GM12878 (cell line): ENCODE data around the gene RAD51B. TPM values are rescaled to one million over a fixed set of nuclear protein-coding genes. Genes with fewer than 3 reads are reported as not detected.
A peak's percentile ranks its signal among the peaks of the same experiment; 100 is the strongest.

ENCODE experiments used
- ATAC-seq: fragments of 200-7000 bp; cut with Tn5 transposase; 3 replicates; pipeline ENCODE4 v1.9.1; 2020; ENCODE audit warnings: mild to moderate bottlenecking, moderate library complexity
- BruUV-seq: library from RNA; stranded (reverse); fragments of 400-500 nt; replicated peaks from 2 replicates; lab custom pipeline; 2021; lab: Mats Ljungman, UMichigan
- CTCF ChIA-PET: fragments of 300-600 bp; sonication (Branson Sonifier 250); formaldehyde crosslinking; extraction: SDS; loops from one replicate; lab custom pipeline; 2021; ENCODE audit warnings: inconsistent platforms; lab: Yijun Ruan, JAX
- POLR2A ChIA-PET: fragments of 350-600 bp; formaldehyde crosslinking; extraction: SDS; loops from one replicate; lab custom pipeline; 2021; ENCODE audit warnings: inconsistent platforms; lab: Charles Lee
- RAD21 ChIA-PET: fragments of 300-600 bp; sonication (Branson Sonifier 250); formaldehyde crosslinking; loops from one replicate; lab custom pipeline; 2023; ENCODE audit warnings: antibody characterized with exemption; ENCODE audit not compliant: unreplicated experiment; lab: Charles Lee
- SMC1A ChIA-PET: fragments of 300-600 bp; sonication (Branson Sonifier 250); formaldehyde crosslinking; loops from one replicate; lab custom pipeline; 2023; ENCODE audit not compliant: unreplicated experiment, uncharacterized antibody; lab: Charles Lee
- DNase-seq: peaks from one replicate; pipeline ENCODE4 v3.0.0-alpha.2; 2011; ENCODE audit warnings: low read depth, low spot score
- FAIRE-seq: peaks from 3 replicates; lab custom pipeline; 2011; peaks lifted over from hg19 to GRCh38; lab: Jason Lieb, UNC
- H2AFZ ChIP-seq: 2 replicates; pipeline ENCODE4 v1.6.0; 2011; ENCODE audit warnings: low read depth, low read length, control low read depth; ENCODE audit not compliant: control insufficient read depth
- H3K27ac ChIP-seq: 2 replicates; pipeline ENCODE4 v1.5.1; 2011; ENCODE audit warnings: control low read depth; ENCODE audit not compliant: control insufficient read depth, insufficient read depth
- H3K27me3 ChIP-seq, 2 experiments: replicated peaks in 1 of 2; 2 replicates each; pipeline versions ENCODE4 v1.6.0 to v1.6.1; 2011; ENCODE audit warnings: low read length in 1 of 2; ENCODE audit not compliant: control insufficient read depth in 2 of 2, insufficient read depth in 2 of 2
- H3K36me3 ChIP-seq, 2 experiments: 2 replicates each; pipeline ENCODE4 v1.5.1; 2011; ENCODE audit warnings: low read length in 1 of 2; ENCODE audit not compliant: control insufficient read depth in 2 of 2, insufficient read depth in 2 of 2
- H3K4me1 ChIP-seq: 2 replicates; pipeline ENCODE4 v1.6.1; 2011; ENCODE audit warnings: mild to moderate bottlenecking, low read length, moderate library complexity, mixed read lengths; ENCODE audit not compliant: control insufficient read depth, insufficient read depth
- H3K4me2 ChIP-seq: 2 replicates; pipeline ENCODE4 v1.6.0; 2011; ENCODE audit warnings: control low read depth; ENCODE audit not compliant: control insufficient read depth, insufficient read depth
- H3K4me3 ChIP-seq: fragments of 200-600 bp; sonication (generic); 2 replicates; pipeline ENCODE4 v1.5.1; 2016
- H3K79me2 ChIP-seq: 2 replicates; pipeline ENCODE4 v1.6.0; 2011; ENCODE audit warnings: low read length; ENCODE audit not compliant: control insufficient read depth, insufficient read depth
- H3K9ac ChIP-seq: 2 replicates; pipeline ENCODE4 v1.8.0; 2011; ENCODE audit warnings: low read length, control low read depth, mixed read lengths; ENCODE audit not compliant: control insufficient read depth, insufficient read depth
- H3K9me3 ChIP-seq: replicated peaks from 3 replicates; pipeline ENCODE4 v1.5.1; 2011; ENCODE audit warnings: mild to moderate bottlenecking, low read length; ENCODE audit not compliant: control insufficient read depth, insufficient read depth
- H4K20me1 ChIP-seq: 2 replicates; pipeline ENCODE4 v1.6.0; 2011; ENCODE audit not compliant: control insufficient read depth, insufficient read depth
- BCL11A ChIP-seq: IDR thresholded peaks from 2 replicates; pipeline ENCODE4 v1.6.1; 2011; ENCODE audit warnings: low read depth, low read length
- CEBPB ChIP-seq, 2 experiments: fragments of 150-350 bp in 1 of 2; IDR thresholded peaks; 2 replicates each; pipeline ENCODE4 v1.6.1; 2012 to 2014; ENCODE audit warnings: low read depth in 2 of 2, low read length in 2 of 2, borderline replicate concordance in 1 of 2, inconsistent platforms in 1 of 2
- CREB1 ChIP-seq: IDR thresholded peaks from 2 replicates; pipeline ENCODE4 v1.6.1; 2012; ENCODE audit warnings: low read depth, mild to moderate bottlenecking, inconsistent platforms
- EGR1 ChIP-seq, 2 experiments: IDR thresholded peaks; 1 replicate in 1 of 2; 2 replicates in 1 of 2; pipeline ENCODE4 v1.6.1; 2011 to 2012; ENCODE audit warnings: low read depth in 2 of 2, low read length in 2 of 2, borderline replicate concordance in 1 of 2, mild to moderate bottlenecking in 1 of 2, moderate library complexity in 1 of 2
- ETV6 ChIP-seq, 2 experiments: fragments of 450-650 bp in 1 of 2; IDR thresholded peaks in 1 of 2; conservative IDR thresholded peaks in 1 of 2; 2 replicates each; pipeline ENCODE4 v1.6.1; 2014; ENCODE audit warnings: antibody characterized with exemption in 1 of 2, borderline replicate concordance in 1 of 2, low read depth in 1 of 2, mild to moderate bottlenecking in 1 of 2, moderate library complexity in 1 of 2
- FOXM1 ChIP-seq: IDR thresholded peaks from 2 replicates; pipeline ENCODE4 v1.6.1; 2012; ENCODE audit warnings: low read depth, mild to moderate bottlenecking, inconsistent platforms, low read length, moderate library complexity
- KAT2A ChIP-seq: conservative IDR thresholded peaks from 2 replicates; pipeline ENCODE4 v1.6.1; 2011; ENCODE audit warnings: low read depth, low read length; ENCODE audit not compliant: control insufficient read depth
- KDM1A ChIP-seq: fragments of 200-600 bp; sonication (generic); IDR thresholded peaks from 2 replicates; pipeline ENCODE4 v1.6.1; 2016; ENCODE audit warnings: borderline replicate concordance
- NFIC ChIP-seq: IDR thresholded peaks from 2 replicates; pipeline ENCODE4 v1.6.1; 2012; ENCODE audit warnings: low read depth, mild to moderate bottlenecking, inconsistent platforms, low read length, moderate library complexity
- POLR2AphosphoS5 ChIP-seq: IDR thresholded peaks from 2 replicates; pipeline ENCODE4 v1.6.1; 2011; ENCODE audit warnings: mild to moderate bottlenecking, low read length, inconsistent platforms
- PRDM15 ChIP-seq: fragments of 450-650 bp; formaldehyde crosslinking; IDR thresholded peaks from 2 replicates; pipeline ENCODE4 v1.4.0; 2020; ENCODE audit warnings: mild to moderate bottlenecking, moderate library complexity
- SPI1 ChIP-seq: IDR thresholded peaks from 2 replicates; pipeline ENCODE4 v1.6.1; 2011; ENCODE audit warnings: low read depth, mild to moderate bottlenecking, low read length, moderate library complexity, borderline replicate concordance; ENCODE audit not compliant: insufficient read depth
- ZNF217 ChIP-seq: fragments of 450-650 bp; IDR thresholded peaks from 2 replicates; pipeline ENCODE4 v1.6.1; 2017; ENCODE audit warnings: antibody characterized with exemption, mild to moderate bottlenecking
- WGBS: methylation state at CpG from one replicate; pipeline ENCODE4 v1.1.6; 2016; ENCODE audit warnings: low lambda C conversion rate; ENCODE audit not compliant: insufficient replicate concordance, insufficient coverage; ENCODE audit errors: missing lambda C conversion rate; 5-methylcytosine and 5-hydroxymethylcytosine counted together
- in situ Hi-C: fragments of 300-500 bp; cut with MboI; formaldehyde crosslinking; loops from 9 replicates; pipeline ENCODE4 v1.14.3; 2018; ENCODE audit warnings: mixed read lengths
- intact Hi-C: fragments of 100-400 bp; cut with micrococcal nuclease; formaldehyde crosslinking; loops from one replicate; pipeline ENCODE4 v1.14.2; 2022; ENCODE audit not compliant: unreplicated experiment
- polyA plus RNA-seq, 11 experiments: library from polyadenylated mRNA; depleted of rRNA in 4 of 11; unstranded in 6 of 11; stranded (reverse) in 5 of 11; fragments of >200 nt; fragmentation: Nextera tagmentation in 4 of 11; fragmentation: Illumina TruSeq in 1 of 11; extraction: Ambion mirVana in 4 of 11; extraction: Trizol in 1 of 11; gene quantifications; 1 replicate in 1 of 11; 2 replicates in 10 of 11; pipeline versions ENCODE4 v1.2.1 to v1.2.3, GENCODE V29; 2011 to 2016; ENCODE audit warnings: inconsistent platforms in 2 of 11, missing spikeins in 2 of 11, low read depth in 1 of 11
- total RNA-seq, 4 experiments: library from RNA; depleted of rRNA in 3 of 4; stranded (reverse); fragments of >200 nt in 3 of 4; fragmentation: Illumina TruSeq in 1 of 4; extraction: Trizol in 1 of 4; gene quantifications; 2 replicates each; pipeline versions ENCODE4 v1.2.1 to v1.2.3, GENCODE V29; 2013 to 2021
- TF ChIP-seq, protein P1 (sequence below): fragments of 450-650 bp; IDR thresholded peaks from 2 replicates; pipeline ENCODE4 v1.6.1; 2017; ENCODE audit warnings: mild to moderate bottlenecking, moderate library complexity

Gene RAD51B
- total and polyA plus RNA-seq, 10 of the 15 experiments (the other 5 are each of a cell fraction or from before 2014, with no cell fraction given): 9.8 to 26.8 (median 21.3) TPM

- TF ChIP-seq EGR1 (IDR thresholded peaks at IDR 0.05; ENCODE audit: borderline replicate concordance in 1 of 2, low read depth in 2 of 2, low read length in 2 of 2) (no peak), FOXM1 (no peak), PRDM15 (CRISPR knock-in tag) (no peak), CREB1 (no peak), BCL11A (no peak), KAT2A (no peak), POLR2AphosphoS5 (no peak)
These were observed 692.5 kb downstream of the RAD51B start (continued) for GRCh38 chr14:68512088-68512487.

GRCh38 chr14:68513137-68513536, 693.6 kb downstream of the RAD51B start:
- SMC1A ChIA-PET: interaction anchor here (0.5 to 2.6 kb wide), 33 partner anchors 8 to 630 kb away, joined by 3 to 19 read pairs (median 5); no protein-coding TSS in a partner anchor
- in situ Hi-C loops: no loop called here

More at GRCh38 chr14:68513137-68513536, 693.6 kb downstream of the RAD51B start:
- Histone ChIP-seq H3K36me3 (no peaks in the 10 kb centered on the region), H3K9ac (peak overlapping the region; percentile 57), H3K4me2 (peak overlapping the region; percentile 19), H4K20me1 (no peaks in the 10 kb centered on the region), H3K27ac (peak overlapping the region; percentile 85), H3K27me3 (no peaks in the 10 kb centered on the region), H2AFZ (peak overlapping the region; percentile 40; the same call in 1 of the 2 replicates), H3K79me2 (no peaks in the 10 kb centered on the region), H3K4me3 (peak overlapping the region; percentile 2; the same call in 1 of the 2 replicates), H3K9me3 (no peaks in the 10 kb centered on the region), H3K4me1 (peaks cover 24% of the 10 kb centered on the region)
- intact Hi-C loops: loop anchor here (10.0 kb wide), 1 partner anchor 172 kb away; no protein-coding TSS in a partner anchor
- ChIA-PET CTCF (interaction anchor here (0.7 to 1.8 kb wide), 11 partner anchors 9 to 305 kb away, joined by 3 to 7 read pairs (median 4); no protein-coding TSS in a partner anchor), RAD21 (interaction anchor here (0.7 to 3.4 kb wide), 28 partner anchors 9 to 280 kb away, joined by 3 to 16 read pairs (median 4); partner anchors contain the start of gene ZFP36L1), POLR2A (interaction anchor here (0.9 to 1.7 kb wide), 9 partner anchors 13 to 280 kb away, joined by 3 to 8 read pairs (median 4); partner anchors contain the start of gene ZFP36L1)
- TF ChIP-seq, protein P1, sequence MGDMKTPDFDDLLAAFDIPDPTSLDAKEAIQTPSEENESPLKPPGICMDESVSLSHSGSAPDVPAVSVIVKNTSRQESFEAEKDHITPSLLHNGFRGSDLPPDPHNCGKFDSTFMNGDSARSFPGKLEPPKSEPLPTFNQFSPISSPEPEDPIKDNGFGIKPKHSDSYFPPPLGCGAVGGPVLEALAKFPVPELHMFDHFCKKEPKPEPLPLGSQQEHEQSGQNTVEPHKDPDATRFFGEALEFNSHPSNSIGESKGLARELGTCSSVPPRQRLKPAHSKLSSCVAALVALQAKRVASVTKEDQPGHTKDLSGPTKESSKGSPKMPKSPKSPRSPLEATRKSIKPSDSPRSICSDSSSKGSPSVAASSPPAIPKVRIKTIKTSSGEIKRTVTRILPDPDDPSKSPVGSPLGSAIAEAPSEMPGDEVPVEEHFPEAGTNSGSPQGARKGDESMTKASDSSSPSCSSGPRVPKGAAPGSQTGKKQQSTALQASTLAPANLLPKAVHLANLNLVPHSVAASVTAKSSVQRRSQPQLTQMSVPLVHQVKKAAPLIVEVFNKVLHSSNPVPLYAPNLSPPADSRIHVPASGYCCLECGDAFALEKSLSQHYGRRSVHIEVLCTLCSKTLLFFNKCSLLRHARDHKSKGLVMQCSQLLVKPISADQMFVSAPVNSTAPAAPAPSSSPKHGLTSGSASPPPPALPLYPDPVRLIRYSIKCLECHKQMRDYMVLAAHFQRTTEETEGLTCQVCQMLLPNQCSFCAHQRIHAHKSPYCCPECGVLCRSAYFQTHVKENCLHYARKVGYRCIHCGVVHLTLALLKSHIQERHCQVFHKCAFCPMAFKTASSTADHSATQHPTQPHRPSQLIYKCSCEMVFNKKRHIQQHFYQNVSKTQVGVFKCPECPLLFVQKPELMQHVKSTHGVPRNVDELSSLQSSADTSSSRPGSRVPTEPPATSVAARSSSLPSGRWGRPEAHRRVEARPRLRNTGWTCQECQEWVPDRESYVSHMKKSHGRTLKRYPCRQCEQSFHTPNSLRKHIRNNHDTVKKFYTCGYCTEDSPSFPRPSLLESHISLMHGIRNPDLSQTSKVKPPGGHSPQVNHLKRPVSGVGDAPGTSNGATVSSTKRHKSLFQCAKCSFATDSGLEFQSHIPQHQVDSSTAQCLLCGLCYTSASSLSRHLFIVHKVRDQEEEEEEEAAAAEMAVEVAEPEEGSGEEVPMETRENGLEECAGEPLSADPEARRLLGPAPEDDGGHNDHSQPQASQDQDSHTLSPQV: no peak
- TF ChIP-seq ETV6 (conservative IDR thresholded peaks at IDR 0.05 in 1 of 2, IDR thresholded peaks at IDR 0.05 in 1 of 2; ENCODE audit: borderline replicate concordance in 1 of 2, low read depth in 1 of 2): 0 out of 4 replicates have a peak, but pooled peaks of 1 of the 2 experiments have one; percentile 20
- TF ChIP-seq SPI1: peak; percentile 23; the same call in 1 of the 2 replicates
- no peak for TF ChIP-seq NFIC
- TF ChIP-seq KAT2A: no peak
- no peak for TF ChIP-seq KDM1A
- TF ChIP-seq CEBPB (IDR thresholded peaks at IDR 0.05; ENCODE audit: borderline replicate concordance in 1 of 2, low read depth in 2 of 2, low read length in 2 of 2): no peak
- no peak for TF ChIP-seq ZNF217
- BruUV-seq: no TSS peak
- peak; percentile 63 for ATAC-seq
- no peak for DNase-seq
- whole genome bisulfite sequencing: 63% methylated on average over 2 of the region's 2 CpGs
- no peak for FAIRE-seq
